AG09309 (cell line): ENCODE measurements around the gene PHEX.

ENCODE experiments used
- DNase-seq: peaks from one replicate; pipeline ENCODE4 v3.0.0-alpha.2; 2010; ENCODE audit warnings: low read depth
- H3K4me3 ChIP-seq: 2 replicates; pipeline ENCODE4 v1.5.1; 2011; ENCODE audit warnings: mild to moderate bottlenecking, low read depth, low read length, moderate library complexity; ENCODE audit not compliant: control insufficient read depth
- TF ChIP-seq, protein P1 (sequence below): IDR thresholded peaks from 2 replicates; pipeline ENCODE4 v1.5.1; 2011; ENCODE audit warnings: mild to moderate bottlenecking, low read depth, low read length, inconsistent platforms; ENCODE audit not compliant: insufficient read depth, control insufficient read depth; ENCODE audit errors: missing control alignments

PHEX gene

DNA sequence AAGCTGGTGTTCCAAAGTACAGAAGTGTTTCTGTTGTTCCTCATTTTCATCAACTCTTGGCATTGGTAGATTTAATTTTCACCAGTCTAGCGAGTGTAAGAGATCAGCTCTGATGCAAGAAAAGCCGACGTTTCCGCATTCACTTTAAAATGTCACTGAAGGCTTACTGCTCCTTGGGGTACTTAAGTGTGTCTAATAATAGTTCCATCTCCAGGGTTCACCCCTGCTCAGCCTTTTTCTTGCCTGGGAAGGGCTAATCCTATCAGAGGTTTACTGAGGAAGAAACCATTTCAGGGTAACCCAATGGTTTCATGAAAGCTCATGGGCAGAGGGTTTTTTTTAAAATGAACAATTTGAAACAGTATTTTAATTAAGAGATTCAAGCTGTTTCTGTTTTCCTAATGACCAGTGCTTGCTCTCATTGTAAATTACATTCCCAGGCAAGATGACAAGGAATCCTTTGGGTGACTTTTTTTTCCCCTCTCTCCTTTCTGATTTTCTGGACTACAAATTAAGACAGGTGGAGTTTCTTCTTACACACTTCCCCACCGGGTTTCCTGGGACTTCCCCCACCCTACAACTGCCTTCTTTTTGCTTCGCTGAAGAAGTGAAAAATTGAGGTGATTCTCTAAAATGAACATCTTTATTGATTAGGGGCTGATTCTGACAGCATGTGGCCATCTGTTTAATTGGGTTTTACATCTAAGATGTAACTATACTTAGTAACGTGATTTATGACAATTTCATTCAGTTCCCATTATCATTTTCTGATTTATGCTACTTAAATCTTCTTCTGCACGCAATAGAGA lies 161.9 kb downstream of the PHEX start:
- TF ChIP-seq, protein P1, sequence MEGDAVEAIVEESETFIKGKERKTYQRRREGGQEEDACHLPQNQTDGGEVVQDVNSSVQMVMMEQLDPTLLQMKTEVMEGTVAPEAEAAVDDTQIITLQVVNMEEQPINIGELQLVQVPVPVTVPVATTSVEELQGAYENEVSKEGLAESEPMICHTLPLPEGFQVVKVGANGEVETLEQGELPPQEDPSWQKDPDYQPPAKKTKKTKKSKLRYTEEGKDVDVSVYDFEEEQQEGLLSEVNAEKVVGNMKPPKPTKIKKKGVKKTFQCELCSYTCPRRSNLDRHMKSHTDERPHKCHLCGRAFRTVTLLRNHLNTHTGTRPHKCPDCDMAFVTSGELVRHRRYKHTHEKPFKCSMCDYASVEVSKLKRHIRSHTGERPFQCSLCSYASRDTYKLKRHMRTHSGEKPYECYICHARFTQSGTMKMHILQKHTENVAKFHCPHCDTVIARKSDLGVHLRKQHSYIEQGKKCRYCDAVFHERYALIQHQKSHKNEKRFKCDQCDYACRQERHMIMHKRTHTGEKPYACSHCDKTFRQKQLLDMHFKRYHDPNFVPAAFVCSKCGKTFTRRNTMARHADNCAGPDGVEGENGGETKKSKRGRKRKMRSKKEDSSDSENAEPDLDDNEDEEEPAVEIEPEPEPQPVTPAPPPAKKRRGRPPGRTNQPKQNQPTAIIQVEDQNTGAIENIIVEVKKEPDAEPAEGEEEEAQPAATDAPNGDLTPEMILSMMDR = no peak
- no peak overlapping the region for H3K4me3 ChIP-seq
- DNase-seq = no peak

DNA sequence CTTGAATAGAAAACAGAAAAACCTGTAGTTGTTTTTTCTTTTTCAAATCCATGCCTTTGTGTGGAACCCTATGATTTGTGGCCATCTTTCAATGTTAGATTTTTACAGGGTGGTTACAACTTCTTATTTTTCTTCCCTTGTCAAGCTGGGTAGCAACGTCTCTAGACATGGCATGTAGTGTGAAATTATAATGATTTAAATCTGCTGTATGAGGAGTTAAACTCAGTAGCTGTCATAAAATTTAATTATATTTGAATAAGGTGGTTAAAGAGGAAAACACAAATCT lies 162.5 kb downstream of the PHEX start:
- DNase-seq = no peak
- TF ChIP-seq, protein P1 = no peak
- no peak overlapping the region for H3K4me3 ChIP-seq

DNA sequence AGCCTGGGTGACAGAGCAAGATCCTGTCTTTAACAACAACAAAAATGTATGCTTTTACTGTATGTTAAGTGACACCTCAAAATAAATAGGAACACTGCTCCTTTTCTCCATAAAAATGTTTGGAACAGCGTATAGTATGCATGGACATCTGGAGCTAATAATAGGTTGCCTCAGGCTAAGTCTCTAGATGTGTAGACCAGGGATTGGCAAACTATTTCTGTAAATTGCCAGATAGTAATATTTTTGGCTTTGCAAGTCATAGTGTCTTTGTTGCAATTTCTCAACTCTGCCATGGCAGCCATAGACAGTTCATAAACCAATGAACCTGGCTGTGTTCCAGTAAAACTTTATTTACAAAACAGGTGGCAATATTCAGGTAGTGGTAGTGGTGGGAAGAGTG lies 164.0 kb downstream of the PHEX start:
- no peak overlapping the region for H3K4me3 ChIP-seq
- TF ChIP-seq, protein P1 = no peak
- peak; percentile 45 for DNase-seq

DNA sequence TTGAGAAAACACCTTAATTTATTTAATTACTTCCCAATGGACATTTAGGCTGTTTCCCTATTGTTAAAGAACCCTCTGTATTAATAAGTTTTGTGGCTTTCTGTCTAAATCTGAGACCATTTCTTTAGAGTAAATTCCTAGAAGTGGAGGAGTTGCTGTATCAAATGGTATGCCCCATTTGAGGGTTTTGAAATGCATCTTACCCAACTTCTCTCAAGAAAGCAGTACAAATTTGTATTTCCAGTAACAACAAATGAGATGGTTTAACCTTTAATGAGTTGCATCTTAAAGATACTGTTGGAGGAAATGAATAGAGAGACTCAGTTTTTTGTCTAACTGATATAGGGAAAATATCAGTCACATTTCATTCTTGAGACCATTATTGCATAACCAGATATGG lies 170.1 kb downstream of the PHEX start:
- no peak for DNase-seq
- no peak overlapping the region for H3K4me3 ChIP-seq
- TF ChIP-seq, protein P1 = no peak

DNA sequence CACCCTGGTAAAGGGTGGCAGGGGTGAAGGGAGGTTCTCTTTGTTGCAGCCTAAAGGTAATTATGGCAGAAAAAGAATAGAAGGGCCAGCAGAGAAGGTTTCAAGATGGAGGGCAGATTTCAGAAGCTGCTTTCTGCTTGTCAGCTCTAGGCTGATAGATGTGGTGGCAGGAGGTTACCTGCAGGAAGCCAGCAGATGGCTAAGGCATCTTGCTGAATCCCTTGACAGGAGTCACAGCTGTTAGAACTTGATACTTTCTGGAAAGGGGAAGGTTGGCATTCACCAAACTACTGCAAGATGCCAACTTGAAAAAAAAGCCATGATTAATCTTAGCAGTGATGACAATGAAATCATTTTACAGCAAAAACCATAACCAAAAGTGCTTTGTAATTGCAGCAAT lies 171.1 kb downstream of the PHEX start:
- H3K4me3 ChIP-seq = no peak overlapping the region
- TF ChIP-seq, protein P1 = no peak
- DNase-seq = no peak

DNA sequence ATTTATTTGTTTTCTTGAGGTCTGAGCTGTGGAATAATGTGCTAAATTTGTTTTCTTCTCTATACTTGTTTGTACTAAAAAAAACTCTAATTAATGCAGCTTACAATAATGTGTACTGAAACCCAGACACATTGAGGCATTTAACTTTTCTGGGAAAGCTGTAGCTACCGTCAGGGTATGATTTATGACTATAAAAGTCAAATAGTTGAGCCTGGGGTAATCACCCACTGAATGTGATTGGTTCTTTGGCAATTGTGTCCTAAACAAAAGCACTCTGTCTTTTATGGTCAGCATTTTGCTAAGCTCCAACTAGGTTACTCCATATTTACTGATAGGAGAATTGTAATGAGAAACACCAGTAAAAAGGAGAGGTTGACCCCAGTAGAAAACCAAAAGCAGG lies 174.7 kb downstream of the PHEX start:
- no peak for DNase-seq
- no peak overlapping the region for H3K4me3 ChIP-seq
- TF ChIP-seq, protein P1 = no peak

DNA sequence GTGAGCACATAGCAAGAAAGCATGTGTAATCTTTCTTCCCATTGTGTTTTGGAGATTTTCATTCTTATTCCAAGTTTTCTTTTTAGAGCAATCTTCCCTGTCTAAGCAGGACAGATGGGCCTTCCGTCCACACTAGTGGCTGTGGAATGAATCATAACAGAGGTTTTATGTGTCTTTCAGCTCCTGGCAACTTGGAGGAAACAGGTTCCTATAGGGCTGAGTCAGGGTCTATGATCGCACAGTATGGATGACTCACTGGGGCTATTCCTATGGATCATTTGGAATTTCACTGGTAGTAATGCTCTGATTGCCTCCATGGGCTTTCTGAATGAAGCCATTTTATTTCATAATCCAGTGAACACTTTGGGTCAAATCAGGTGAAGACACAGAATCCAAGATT lies 188.8 kb downstream of the PHEX start:
- H3K4me3 ChIP-seq = no peak overlapping the region
- TF ChIP-seq, protein P1 = no peak
- DNase-seq = no peak
